Measurements from ENCODE around the gene DCAF8.

The DCAF8 gene

DNA sequence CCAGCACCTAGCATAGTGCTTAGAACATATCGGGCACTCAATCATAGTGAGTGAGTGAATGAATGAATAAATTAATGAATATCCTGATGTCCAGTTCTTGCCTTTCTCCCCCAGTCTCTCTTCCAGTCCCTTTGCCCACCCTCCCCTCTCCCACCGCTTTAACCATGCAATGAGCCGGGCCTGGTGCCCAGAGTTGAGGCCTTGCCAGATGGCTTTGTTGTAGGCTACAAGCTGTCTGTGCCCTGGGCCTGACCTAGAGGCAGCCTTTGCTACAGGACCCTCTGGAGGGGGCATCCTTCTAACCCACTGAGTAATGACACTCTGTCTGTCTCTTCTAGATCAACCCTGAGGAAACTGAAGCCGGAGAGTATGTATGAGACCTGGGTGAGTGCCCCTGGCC is 65.1 kb downstream of the DCAF8 start:
- no peak for DNase-seq

- no peak for DNase-seq
Measured at GRCh38 chr1:160196143-160196542, 66.2 kb downstream of the DCAF8 start.

DNA sequence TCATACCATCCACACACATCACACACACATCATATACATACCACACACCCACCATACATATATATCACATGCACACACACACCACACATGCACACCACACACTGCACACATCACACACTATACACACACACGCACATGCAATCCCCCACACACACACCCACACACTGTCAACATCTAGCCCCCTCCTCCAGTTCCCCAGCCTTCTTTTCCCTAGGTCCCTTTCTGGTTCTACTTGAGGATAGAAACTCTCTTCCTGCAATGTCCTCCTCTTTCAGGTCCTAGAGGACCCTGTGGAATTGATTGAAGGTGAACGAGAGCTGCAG is 67.7 kb downstream of the DCAF8 start:
- no peak for DNase-seq

DNA sequence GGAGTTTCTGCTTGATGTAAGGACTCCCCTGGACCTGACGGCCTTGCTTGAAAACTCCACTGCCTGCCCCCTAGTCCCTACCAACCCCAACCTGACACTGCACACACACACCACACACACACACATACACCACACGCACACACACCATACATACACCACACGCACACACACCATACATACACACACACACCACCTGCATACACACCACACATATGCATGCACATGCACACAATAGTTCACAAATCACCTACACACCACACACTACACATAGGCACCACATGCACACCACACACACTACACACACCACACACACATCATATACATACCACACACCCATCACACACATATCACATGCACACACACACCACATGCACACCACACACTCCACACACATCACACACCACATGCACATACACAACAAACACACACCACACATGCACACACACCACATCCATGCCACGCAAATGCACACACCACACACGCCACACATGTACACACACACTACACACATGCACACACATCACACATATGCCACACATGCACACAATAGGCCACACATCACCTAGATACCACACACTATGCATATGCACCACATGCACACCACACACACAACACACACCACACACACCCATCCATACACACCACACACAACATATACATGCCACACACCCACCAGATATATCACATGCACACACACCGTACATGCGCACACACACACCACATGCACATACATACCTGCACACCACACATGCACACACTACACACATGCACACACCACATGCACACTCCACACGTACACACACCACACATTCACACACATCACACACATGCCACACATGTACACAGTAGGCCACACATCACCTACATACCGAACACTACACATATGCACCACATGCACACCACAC is 68.3 kb downstream of the DCAF8 start:
- DNase-seq = no peak

DNA sequence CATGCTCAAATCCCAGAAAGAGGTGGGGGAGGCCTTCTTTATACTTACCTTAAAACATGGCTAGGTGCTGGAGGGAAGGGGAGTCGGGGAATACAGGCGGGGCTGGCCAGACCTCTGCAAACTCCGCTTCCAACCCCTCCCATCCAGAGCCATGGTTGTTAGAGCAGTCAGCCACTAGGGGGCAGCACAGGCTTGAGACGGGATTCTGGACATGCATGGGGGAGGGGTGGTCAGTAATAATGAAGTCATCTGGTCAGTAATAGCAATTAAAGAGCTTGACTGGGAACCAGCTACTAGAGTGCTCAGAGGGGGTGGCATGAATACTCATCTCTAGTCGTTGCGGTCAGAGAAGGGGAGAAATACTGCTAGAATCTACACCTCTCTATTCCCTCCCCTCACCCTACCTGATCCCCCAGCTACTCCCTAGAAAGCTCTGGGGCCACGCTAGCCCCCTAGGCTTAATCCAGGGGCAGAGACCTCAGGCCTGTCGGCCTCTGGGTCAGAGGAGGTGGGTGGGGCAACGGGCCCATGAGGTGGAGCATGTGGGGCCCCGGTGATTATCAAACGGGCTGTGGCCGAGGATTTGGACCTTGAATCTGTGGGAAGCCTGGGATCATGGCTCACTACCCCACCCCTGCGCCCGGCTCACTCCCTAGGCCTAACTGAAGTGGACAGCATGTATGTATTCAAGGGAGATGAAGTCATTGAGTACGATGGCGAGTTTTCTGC is 69.1 kb downstream of the DCAF8 start:
- DNase-seq = peak; percentile 93

- no peak for DNase-seq
Measured at GRCh38 chr1:160192234-160192633, 70.1 kb downstream of the DCAF8 start.

DNA sequence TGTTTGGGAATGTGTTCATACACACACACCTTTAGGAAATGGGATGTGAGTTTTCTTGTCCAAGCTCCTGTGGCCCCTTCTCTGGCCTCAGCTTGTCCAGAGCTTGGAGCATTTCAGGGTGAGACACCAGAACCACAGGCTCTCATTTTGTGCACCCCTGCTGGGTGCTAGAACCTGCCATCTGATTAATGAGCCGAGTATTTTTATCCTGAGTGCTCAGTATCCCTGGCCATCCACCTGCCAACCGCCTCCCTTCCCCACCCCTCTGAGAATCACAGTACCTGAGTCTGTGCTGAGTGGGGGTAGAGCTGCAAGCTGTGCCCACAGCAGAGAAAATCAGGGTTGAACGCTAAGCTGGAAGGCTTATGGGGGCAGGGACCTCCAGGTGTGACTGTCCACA is 70.6 kb downstream of the DCAF8 start:
- peak; percentile 34 for DNase-seq

GRCh38 chr1:160189649-160190625 is 72.4 kb downstream of the DCAF8 start, which contains the start of gene CASQ1:
Gene CASQ1, plus strand, starts transcription at chr1:160190575. Its CDS starts 177 bp downstream, at chr1:160190752.
- peak; percentile 80 for DNase-seq

- DNase-seq = no peak
Measured at GRCh38 chr1:160188341-160188740, 74.0 kb downstream of the DCAF8 start.

- no peak for DNase-seq
Measured at GRCh38 chr1:160187407-160187806, 74.9 kb downstream of the DCAF8 start.

DNA sequence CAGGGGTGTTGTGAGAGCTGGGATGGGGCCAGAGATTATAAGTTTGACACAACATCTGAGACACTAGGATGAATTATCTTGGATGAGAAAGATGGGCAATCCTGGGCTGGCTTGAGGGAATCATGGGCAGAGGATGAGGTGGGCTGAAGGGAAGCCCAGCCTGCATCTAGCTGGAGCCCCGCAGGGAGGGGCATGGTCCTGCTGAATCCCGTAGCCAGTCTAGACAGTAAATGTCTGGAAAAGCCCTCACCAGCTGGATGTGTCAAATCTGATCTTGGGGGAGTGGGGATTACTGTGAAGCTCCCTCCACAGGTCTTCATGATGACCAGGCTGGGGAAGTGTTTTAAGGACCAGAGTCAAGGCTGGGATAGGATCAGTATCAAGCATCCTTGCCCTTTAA is 75.6 kb downstream of the DCAF8 start:
- no peak for DNase-seq

GRCh38 chr1:160186246-160186645 is 76.1 kb downstream of the DCAF8 start:
- no peak for DNase-seq

DNA sequence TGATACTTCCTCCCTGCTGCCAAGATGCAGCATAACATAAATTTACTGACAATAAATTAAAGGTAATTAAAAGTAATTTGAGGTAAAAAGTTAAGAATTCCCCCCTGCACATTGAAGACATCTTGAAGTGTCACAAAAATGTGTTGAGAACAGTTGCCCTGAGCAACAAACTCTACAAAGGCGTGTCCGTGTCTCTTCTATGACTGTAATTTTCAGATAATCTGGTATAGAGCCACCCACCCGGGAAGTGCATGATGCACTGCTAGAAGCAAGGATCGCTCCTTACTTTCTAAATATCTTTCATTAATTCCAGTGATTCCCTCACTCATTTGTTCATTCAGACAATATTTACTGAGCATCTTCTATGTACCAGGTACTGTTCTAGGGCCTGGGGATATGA is 83.0 kb downstream of the DCAF8 start:
- no peak for DNase-seq

DNA sequence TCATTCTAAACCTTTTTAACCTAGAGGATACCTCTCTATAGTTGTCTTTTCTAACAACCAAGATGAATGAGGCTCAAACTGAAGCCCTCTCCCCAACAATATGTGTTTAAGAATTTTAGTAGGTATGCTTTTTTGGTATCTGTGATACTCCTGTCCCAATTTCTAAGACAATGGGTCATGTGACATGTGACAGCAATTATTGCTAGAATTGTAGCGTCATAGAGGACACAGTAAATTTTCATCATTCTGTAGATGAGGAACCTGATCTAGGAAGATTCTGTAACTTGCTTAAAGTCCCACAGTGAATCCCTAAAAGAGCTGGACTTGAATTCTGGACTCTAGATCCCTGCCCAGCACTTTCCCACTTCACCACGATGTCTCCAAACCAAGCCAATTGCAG is 83.6 kb downstream of the DCAF8 start:
- no peak for DNase-seq

- no peak for DNase-seq
Measured at GRCh38 chr1:160177667-160178066, 84.7 kb downstream of the DCAF8 start.

GRCh38 chr1:160177231-160177630 is 85.1 kb downstream of the DCAF8 start:
- DNase-seq = no peak

DNA sequence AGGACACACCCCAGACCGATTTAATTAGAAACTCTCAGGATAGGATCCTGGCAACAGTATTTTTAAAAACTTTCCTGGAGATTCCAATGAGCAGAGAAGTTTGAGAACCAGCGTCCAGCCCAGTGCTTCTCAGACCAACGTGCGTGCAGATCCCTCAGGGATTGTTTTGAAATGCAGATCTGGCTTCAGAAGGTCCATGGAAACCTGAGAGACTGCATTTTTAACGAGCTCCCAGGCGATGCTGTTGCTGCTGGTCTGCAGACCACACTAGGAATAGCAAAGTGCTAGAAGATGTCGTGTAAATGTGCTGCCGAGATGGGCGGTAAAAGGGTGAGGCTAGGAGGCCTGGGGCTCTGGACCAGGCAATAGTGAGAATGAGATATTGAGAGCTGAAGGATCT is 90.4 kb downstream of the DCAF8 start:
- DNase-seq = no peak

- no peak for DNase-seq
Measured at GRCh38 chr1:160171354-160171753, 91.0 kb downstream of the DCAF8 start.

DNA sequence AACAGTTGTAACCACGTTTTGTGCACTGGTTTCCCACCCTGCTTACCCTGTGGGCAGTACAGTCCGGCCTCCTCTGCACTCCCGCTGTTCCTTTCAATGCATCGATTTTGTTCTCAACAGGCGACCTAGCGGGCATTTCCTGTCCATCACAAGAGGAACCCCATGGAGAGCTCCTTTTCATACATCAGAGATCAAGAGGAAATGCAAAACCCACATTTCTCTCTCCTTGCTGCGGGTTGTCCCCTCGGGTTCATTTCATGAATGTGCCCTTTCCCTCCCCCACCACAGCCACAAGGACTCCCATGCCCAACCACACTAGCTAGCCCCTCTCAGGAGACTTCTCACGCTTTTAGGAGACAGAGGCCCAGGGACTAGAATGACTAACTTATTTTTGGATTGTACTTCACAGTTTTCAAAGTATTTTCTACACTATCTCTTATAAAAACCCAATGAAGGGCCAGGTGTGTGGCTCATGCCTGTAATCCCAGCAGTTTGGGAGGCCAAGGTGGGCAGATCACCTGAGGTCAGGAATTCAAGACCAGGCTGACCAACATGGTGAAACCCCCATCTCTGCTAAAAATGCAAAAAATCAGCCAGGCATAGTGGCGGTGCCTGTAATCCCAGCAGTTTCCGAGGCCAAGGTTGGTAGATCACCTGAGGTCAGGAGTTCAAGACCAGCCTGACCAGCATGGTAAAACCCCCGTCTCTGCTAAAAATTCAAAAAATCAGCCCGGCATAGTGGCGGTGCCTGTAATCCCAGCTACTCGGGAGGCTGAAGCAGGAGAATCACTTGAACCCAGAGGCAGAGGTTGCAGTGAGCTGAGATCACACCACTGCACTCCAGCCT is 92.6 kb downstream of the DCAF8 start:
- DNase-seq = peak; percentile 99

DNA sequence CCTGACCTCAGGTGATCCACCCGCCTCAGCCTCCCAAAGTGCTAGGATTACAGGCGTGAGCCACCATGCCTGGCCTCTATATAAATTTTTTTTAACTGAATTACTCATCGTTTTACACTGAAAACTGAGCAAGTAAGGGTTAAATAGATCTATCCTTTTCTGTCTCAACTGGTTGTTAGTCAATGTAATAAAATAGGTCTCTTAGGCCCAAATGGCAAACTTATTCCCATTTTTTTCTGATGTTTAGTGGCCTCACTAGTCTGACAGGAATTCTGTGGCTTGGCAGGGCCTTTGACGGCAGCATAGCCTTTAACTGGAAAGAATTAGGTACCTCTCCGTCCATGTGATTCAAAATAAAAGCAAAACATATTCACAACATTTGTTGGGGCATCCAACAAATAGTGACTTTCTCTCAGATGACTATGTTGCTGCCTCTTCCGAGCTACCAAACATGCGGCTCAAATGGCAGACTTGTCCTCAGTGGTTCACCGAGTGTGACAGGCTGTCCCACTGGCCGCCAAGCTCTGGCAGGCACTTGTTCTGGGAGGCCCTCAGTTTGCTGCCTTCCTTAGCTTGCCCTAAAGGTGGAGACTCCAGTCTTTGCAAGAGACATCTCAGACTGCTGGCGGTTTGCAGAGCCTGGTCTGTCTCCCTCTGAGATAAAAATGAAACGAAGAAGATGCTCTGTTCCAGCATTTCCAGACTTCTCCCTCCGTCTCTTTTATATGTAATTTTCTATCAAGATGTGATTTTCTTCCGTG is 93.6 kb downstream of the DCAF8 start:
- DNase-seq = peak; percentile 73

DNA sequence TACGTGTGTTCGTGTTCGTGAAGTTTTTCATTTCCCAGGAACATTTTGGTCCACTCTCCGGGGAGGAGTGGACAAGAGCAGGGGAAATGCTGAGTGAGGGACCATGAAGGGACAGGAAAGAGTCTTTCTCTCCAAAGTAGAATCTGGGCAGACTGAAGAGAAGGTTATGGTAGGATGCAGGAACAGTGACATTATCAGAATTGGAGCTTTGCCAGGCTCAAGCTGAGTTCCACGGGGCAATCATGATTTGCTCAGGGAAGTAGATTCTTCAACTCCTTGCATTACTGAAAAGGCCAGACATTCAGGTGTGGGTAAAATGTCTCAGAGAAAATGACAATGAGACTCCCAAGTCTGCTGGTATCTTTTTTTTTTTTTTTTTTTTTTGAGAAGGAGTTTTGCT is 94.3 kb downstream of the DCAF8 start:
- peak; percentile 80 for DNase-seq

All from NCI-H69 (cell line).